Stimulated activated CD8-positive, alpha-beta memory T cell treated with anti-CD3 and anti-CD28 coated beads, Interleukin-4, amount 100 ng/mL, for 1 hour (primary cell): ENCODE measurements around the gene WDR59.

Experiments used
- DNase-seq, 2 donors: peaks; one replicate each; pipeline ENCODE4 v3.0.0-alpha.2; 2020; ENCODE audit warnings: low read depth in 2 of 2, low spot score in 1 of 2

Gene WDR59

DNA sequence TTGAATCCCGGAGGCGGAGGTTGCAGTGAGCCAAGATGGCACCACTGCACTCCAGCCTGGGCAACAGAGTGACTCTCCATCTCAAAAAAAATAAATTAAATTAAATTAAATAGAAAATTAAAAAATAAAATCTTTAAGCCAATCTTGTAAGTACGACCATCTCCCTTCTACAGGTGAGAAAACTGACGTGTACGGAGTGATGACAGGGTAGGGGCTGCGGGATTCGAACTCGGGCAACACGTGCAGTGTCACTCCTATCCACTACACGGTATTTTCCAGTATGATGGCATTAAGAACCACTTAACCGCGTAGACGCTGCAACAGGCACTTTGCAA is 762 bp downstream of the WDR59 start:
- DNase-seq: no peak

- DNase-seq: no peak
These were observed 2.7 kb downstream of the WDR59 start for GRCh38 chr16:74982256-74982655.

GRCh38 chr16:74975591-74975990 is 9.3 kb downstream of the WDR59 start:
- DNase-seq: no peak

- no peak for DNase-seq
These were observed 11.6 kb downstream of the WDR59 start for GRCh38 chr16:74973304-74973703.

DNA sequence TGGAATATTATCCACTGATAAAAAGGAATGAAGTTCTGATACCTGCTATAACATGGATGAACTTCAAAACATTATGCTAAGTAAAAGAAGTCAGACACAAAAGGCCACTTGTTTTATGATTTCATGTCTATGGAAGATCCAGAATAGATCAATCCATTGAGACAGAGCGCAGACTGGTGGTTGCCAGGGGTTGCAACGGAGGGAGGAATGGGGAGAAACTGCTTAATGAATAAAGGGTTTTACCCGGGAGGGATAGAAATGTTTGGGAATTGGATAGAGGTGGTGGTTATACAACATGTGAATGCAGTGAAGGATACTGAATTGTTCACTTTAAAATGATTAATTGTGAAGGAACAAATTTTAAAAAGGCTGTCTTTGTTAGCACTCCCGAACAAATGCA is 30.2 kb downstream of the WDR59 start:
- no peak for DNase-seq

DNA sequence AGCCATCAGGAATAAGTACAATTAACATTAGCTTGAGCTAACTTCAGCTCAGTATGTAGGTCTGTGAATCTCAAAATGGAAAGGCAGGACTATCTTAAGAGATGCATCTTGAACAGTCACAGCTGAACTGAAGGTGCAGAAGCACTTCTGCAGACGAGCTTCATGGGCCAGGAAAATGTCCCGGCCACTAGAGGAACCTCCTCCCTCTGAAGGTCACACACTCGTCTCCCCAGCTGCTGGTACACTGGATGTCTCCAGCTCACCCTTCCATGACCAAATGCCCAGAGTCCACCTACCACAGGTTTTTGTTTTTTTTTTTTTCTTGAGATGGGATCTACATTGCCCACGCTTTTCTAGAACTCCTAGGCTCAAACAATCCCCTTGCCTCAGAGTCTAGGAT is 33.2 kb downstream of the WDR59 start:
- no peak for DNase-seq

DNA sequence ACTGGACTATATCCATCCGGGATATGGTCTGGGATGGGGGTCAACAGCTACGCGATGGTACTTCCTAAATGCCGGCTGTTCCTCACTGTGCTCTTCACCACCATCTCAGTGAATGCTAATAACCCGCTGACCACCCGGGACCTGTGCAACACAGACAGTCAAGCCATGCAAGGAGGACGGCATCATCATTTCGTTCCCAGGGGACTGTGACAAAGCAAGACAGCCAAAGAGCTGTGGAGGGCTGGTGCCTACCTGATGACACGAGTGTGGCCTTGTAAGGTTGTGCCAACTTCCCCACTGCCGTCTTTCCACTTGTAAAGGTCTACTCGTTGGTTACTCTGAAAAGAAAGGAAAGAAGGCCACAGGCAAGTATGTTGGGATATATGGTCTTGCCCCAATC is 33.7 kb downstream of the WDR59 start:
- DNase-seq: no peak

GRCh38 chr16:74950511-74950910 is 34.4 kb downstream of the WDR59 start:
- DNase-seq: no peak

- DNase-seq: no peak
These were observed 35.6 kb downstream of the WDR59 start for GRCh38 chr16:74949309-74949708.

- DNase-seq: no peak
These were observed 40.5 kb downstream of the WDR59 start for GRCh38 chr16:74944466-74944865.

- DNase-seq: no peak
These were observed 41.7 kb downstream of the WDR59 start for GRCh38 chr16:74942977-74943918.

- DNase-seq: no peak
These were observed 42.4 kb downstream of the WDR59 start for GRCh38 chr16:74942566-74942965.

GRCh38 chr16:74939688-74940087 is 45.2 kb downstream of the WDR59 start:
- DNase-seq: no peak

DNA sequence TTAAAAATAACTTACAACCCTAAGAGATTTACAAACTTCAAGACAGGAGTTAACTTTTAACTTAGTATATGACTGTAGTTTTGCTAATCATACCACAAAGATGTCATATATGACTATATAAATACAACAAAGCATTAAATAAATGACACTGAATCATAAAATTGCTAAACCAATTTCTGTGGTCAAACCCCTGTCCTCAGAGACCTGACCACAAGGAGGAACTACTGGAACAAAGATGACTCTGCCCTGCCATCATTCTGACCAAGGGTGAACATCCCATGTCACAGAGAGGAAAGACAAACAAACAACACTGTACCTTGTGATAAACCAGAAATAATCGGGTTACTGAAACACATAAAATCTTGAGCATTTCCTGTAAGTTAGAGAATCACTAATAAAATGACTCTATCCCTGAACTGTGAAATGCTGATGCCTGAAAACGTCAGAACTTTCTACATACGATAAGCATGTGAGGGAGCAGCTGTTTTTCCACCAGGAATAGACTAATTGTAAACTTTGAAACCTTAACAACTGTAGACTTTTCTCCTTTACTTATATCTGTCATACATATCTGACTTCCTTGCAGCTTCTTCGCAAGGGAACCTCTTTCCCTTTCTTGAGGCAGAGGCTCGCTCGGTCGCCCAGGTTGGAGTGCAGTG is 47.9 kb downstream of the WDR59 start:
- DNase-seq: no peak

- DNase-seq: no peak
These were observed 53.5 kb downstream of the WDR59 start for GRCh38 chr16:74931445-74931844.

DNA sequence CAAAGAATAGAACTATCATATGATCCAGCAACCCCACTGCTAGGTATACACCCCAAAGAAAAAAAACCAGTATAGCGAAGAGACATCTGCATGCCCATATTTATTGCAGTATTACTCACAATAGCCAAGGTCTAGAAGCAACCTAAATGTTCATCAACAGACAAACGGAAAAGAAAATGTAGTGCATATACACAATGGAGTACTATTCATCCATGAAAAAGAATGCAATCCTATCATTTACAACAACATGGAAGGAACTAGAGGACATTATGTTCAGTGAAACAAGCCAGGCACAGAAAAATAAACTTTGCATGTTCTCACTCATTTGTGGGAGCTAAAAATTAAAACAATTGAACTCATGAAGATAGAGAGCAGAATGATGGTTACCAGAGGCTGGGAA is 55.3 kb downstream of the WDR59 start:
- DNase-seq: no peak

DNA sequence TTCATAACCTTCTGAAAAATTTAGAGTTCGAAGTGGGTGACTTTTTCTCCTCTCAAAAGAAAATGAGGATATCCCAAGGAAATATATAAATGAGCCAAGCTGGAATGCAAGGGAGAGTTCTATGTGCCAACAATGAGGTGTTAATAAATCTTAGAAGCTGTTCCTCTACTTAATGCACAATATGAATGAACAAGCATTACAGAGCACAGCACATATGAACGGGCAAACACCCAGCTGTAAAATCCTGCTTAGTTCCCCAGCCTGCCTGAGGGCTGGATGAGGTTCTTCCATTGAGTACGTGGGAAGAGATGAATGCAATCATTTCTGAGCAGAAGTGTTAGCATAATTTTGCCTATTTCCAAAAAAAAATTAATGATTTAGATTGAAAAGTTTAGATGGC is 58.1 kb downstream of the WDR59 start:
- DNase-seq: no peak

DNA sequence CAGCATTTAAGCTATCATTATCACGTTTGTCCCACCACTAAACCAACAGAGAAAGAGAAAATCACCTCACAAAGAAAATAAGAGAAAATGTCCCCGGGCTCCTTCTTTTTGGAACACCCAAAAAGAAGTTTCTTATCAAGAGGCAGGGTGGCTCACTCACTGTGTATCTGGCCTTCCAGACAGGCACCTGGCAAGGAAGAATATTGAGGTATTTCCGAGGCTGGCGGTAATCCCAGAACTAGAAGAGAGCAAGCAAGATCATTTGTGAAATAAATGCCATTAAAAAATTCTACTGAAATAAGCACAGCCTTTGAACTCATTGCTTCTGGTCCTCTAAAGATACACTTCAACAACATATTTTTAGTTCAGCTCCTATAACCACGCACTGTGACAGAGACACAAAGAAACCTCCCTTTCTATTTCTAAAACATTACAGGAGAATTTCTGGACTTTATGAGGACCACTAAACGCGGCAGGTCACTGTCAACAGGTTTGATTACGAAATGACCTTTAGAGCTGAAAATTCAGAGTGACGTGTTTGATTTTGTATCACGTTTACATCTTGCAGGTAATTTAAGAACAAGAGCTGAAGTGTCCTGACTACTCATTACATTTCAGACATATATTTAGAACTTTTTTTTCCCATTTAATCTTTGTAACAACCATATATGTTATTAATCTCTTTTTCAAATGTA is 61.0 kb downstream of the WDR59 start:
- DNase-seq: no peak

GRCh38 chr16:74922150-74923138 is 62.5 kb downstream of the WDR59 start:
- no peak for DNase-seq

GRCh38 chr16:74921051-74921450 is 63.9 kb downstream of the WDR59 start:
- DNase-seq: no peak

DNA sequence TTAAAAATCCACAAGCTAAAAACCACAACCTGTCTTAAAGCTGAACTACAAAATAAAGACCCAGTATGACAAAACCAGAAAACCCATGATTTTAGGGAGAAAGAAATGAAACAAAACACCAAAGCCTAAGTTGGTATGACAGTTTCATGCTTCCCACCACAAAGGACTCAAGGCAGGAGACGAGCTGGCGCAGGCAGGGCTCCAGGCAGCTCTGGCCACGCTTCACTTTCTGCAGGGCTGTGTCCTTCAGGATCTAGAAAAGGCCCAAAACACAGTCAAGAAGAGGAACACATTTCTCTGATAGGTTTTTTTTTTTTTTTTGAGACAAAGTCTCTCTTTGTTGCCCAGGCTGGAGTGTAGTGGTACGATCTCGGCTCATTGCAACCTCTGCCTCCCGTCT is 75.3 kb downstream of the WDR59 start:
- no peak for DNase-seq
